Peyer's patch (tissue), 4 donors: Measurements from ENCODE around the gene SLC37A3. TPM values are rescaled to one million over a fixed set of nuclear protein-coding genes. Genes with fewer than 3 reads are reported as not detected.
A peak's percentile ranks its signal among the peaks of the same experiment; 100 is the strongest.
"Not testable (repeated sequence)": the region's sequence is repeated elsewhere in the genome, so short reads cannot be mapped to it uniquely, and the experiment has no call there.

Experiments
- DNase-seq, 3 donors: peaks; one replicate each; pipeline ENCODE4 v3.0.0-alpha.2; 2017 to 2019
- H3K27ac ChIP-seq, 4 donors: fragments of 200-600 bp; sonication (generic); one replicate each; pipeline ENCODE4 v1.5.1; 2016 to 2019
- H3K27me3 ChIP-seq, 2 donors: fragments of 200-600 bp; sonication (generic); one replicate each; pipeline ENCODE4 v1.5.1; 2019
- H3K36me3 ChIP-seq, 3 donors: fragments of 200-600 bp; sonication (generic); one replicate each; pipeline ENCODE4 v1.5.1; 2016 to 2019
- H3K4me1 ChIP-seq, 4 donors: fragments of 200-600 bp; sonication (generic); one replicate each; pipeline ENCODE4 v1.5.1; 2016 to 2019
- H3K4me3 ChIP-seq, 4 donors: fragments of 200-600 bp; sonication (generic); 1 replicate in 3 of 4; 2 replicates in 1 of 4; pipeline ENCODE4 v1.5.1; 2016 to 2019; ENCODE audit warnings: mild to moderate bottlenecking in 1 of 4
- H3K9me3 ChIP-seq, 4 donors: fragments of 200-600 bp; sonication (generic); one replicate each; pipeline ENCODE4 v1.5.1; 2016 to 2019; ENCODE audit warnings: mild to moderate bottlenecking in 1 of 4
- POLR2A ChIP-seq, 2 donors: fragments of 450-650 bp; IDR thresholded peaks; one replicate each; pipeline ENCODE4 v1.5.1; 2017; ENCODE audit warnings: antibody characterized with exemption in 2 of 2, mild to moderate bottlenecking in 2 of 2, moderate library complexity in 2 of 2
- total RNA-seq, 4 donors: library from RNA; depleted of rRNA; stranded (reverse); fragments of >200 nt; gene quantifications; one replicate each; pipeline ENCODE4 v1.1.0, GENCODE V29; 2016
- TF ChIP-seq, protein P1 (sequence below), 6 experiments: fragments of 450-650 bp in 4 of 6; fragments of 200-600 bp in 2 of 6; sonication (generic) in 1 of 6; IDR thresholded peaks; one replicate each; pipeline ENCODE4 v1.5.1; 2017 to 2019; ENCODE audit warnings: antibody characterized with exemption in 6 of 6, mild to moderate bottlenecking in 3 of 6, moderate library complexity in 1 of 6

Gene SLC37A3
- total RNA-seq, 4 donors from 2014 or later, result 45.4 to 124 (median 98.9) TPM

DNA sequence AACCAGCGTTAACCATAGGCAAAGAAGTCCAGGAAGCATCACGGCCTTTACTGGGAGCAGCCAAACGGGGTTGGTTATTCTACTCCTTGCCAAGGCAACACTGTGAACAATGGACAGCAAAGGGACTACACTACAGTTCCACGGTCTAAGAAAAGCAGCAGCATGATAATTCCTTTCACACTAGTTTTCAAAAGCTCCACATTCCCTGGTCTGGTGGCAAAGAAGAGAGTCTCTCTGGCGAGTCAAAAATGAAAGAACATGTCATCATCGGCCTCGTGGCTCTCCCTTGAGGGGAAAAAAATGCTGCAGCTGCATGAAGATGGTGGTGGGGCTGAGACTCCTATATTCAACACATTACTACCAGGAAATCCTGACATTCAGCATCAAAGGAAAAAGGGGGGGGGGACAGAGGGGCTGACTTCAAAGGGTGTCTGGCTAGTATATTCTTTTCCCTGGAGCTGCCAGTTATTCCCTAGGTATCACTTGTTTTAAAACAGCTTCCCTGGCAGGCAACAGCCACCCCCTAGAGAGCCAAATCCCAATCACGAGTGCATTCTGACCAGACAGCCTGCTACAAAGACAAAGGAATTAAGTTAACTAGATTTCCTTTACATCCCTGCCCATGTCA, 49.1 kb downstream of the SLC37A3 start:
- H3K4me3 ChIP-seq, result no peak overlapping the region
- no peak for DNase-seq
- H3K9me3 ChIP-seq, result no peaks in the 10 kb centered on the region
- H3K4me1 ChIP-seq, result no peaks in the 10 kb centered on the region
- no peak overlapping the region for H3K27ac ChIP-seq
- H3K27me3 ChIP-seq, result no peaks in the 10 kb centered on the region
- no peak for TF ChIP-seq POLR2A (IDR thresholded peaks at IDR 0.05)
- TF ChIP-seq, protein P1, sequence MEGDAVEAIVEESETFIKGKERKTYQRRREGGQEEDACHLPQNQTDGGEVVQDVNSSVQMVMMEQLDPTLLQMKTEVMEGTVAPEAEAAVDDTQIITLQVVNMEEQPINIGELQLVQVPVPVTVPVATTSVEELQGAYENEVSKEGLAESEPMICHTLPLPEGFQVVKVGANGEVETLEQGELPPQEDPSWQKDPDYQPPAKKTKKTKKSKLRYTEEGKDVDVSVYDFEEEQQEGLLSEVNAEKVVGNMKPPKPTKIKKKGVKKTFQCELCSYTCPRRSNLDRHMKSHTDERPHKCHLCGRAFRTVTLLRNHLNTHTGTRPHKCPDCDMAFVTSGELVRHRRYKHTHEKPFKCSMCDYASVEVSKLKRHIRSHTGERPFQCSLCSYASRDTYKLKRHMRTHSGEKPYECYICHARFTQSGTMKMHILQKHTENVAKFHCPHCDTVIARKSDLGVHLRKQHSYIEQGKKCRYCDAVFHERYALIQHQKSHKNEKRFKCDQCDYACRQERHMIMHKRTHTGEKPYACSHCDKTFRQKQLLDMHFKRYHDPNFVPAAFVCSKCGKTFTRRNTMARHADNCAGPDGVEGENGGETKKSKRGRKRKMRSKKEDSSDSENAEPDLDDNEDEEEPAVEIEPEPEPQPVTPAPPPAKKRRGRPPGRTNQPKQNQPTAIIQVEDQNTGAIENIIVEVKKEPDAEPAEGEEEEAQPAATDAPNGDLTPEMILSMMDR (IDR thresholded peaks at IDR 0.05), result no peak
- peaks cover 0 to 45% (median 0%) of the 10 kb centered on the region in 3 donors for H3K36me3 ChIP-seq

DNA sequence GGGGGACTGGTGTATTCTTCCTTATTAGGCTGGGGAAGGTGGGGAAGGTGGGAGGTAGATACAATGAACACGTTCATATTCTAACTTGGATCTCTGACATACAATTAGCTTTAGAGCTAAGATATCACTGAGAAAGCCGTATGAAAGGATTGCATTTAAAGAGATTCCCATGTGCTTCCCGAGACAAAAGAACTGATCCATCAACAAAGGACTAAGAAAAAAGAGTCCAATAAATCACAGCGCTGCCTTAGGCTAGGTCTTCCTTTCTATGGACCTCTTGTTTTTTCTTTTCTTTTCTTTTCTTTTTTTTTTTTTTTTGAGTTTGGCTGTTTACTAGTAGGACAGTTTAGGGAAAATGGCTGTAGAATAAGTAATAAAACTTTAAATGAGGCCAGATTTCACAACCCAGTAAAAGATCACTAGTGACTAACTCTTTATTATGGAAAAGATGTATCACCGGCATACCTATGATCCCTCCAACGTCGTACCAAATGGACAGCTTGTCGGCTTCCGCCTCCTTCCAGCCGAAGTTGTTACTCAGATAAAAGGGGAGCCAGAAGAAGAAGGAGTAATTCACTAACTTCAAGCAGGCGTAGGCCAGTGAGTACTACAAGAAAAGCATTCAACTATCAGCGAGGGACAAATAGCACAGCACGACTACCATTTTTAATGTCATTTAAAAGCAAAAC, 50.0 kb downstream of the SLC37A3 start:
- no peak overlapping the region for H3K27ac ChIP-seq
- H3K36me3 ChIP-seq, result peaks cover 0 to 39% (median 0%) of the 10 kb centered on the region in 3 donors
- H3K27me3 ChIP-seq, result no peaks in the 10 kb centered on the region
- TF ChIP-seq, protein P1 (IDR thresholded peaks at IDR 0.05), result no peak
- TF ChIP-seq POLR2A (IDR thresholded peaks at IDR 0.05), result no peak
- H3K4me1 ChIP-seq, result no peaks in the 10 kb centered on the region
- DNase-seq, result no peak
- H3K9me3 ChIP-seq, result no peaks in the 10 kb centered on the region
- H3K4me3 ChIP-seq, result no peak overlapping the region

DNA sequence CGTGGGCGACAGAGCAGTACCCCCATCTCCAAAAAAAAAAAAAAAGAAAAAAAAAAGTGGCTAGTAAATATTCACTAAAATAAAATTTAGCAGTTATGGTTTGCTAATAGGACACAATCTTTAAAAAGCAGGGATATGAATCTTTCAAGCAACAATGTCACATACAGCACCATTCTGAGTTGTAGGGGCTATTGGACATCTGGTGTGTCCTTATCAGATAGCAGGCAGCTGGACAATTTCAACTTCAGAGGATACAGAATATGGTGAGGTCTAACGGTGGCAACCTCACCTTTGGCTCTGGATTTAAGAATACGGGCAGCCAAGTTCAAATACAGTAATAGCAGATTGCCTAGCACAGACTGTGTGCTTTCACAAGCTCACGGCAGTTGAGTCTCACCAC, 51.1 kb downstream of the SLC37A3 start:
- H3K36me3 ChIP-seq, result peaks cover 0 to 41% (median 0%) of the 10 kb centered on the region in 3 donors
- no peaks in the 10 kb centered on the region for H3K27me3 ChIP-seq
- H3K4me1 ChIP-seq, result no peaks in the 10 kb centered on the region
- DNase-seq, result no peak
- H3K27ac ChIP-seq, result no peak overlapping the region
- H3K9me3 ChIP-seq, result no peaks in the 10 kb centered on the region
- no peak overlapping the region for H3K4me3 ChIP-seq
- TF ChIP-seq, protein P1 (IDR thresholded peaks at IDR 0.05), result no peak
- no peak for TF ChIP-seq POLR2A (IDR thresholded peaks at IDR 0.05)

DNA sequence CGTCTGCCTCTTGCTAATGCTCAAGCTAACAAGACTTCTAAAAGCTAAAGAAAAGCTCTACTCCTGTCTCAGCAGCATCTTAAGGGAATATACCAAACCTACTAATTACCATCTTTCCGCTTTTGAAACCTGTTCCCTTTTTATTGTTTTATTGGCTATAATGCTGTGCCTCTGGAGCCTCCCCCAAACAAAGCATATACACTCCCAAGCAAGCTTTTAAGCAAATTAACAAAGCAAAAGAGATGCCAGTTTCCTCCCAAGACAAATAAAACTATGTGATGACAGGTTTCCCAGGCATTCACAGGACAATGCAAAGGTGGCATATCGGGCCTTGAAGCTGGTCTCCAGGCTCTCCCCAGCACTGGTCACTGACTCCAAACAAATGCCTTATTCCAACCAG, 52.9 kb downstream of the SLC37A3 start:
- TF ChIP-seq POLR2A (IDR thresholded peaks at IDR 0.05), result no peak
- DNase-seq, result no peak
- H3K4me3 ChIP-seq, result no peak overlapping the region
- H3K36me3 ChIP-seq, result peaks cover 0 to 41% (median 0%) of the 10 kb centered on the region in 3 donors
- H3K27me3 ChIP-seq, result no peaks in the 10 kb centered on the region
- H3K9me3 ChIP-seq, result no peaks in the 10 kb centered on the region
- H3K4me1 ChIP-seq, result no peaks in the 10 kb centered on the region
- no peak overlapping the region for H3K27ac ChIP-seq

DNA sequence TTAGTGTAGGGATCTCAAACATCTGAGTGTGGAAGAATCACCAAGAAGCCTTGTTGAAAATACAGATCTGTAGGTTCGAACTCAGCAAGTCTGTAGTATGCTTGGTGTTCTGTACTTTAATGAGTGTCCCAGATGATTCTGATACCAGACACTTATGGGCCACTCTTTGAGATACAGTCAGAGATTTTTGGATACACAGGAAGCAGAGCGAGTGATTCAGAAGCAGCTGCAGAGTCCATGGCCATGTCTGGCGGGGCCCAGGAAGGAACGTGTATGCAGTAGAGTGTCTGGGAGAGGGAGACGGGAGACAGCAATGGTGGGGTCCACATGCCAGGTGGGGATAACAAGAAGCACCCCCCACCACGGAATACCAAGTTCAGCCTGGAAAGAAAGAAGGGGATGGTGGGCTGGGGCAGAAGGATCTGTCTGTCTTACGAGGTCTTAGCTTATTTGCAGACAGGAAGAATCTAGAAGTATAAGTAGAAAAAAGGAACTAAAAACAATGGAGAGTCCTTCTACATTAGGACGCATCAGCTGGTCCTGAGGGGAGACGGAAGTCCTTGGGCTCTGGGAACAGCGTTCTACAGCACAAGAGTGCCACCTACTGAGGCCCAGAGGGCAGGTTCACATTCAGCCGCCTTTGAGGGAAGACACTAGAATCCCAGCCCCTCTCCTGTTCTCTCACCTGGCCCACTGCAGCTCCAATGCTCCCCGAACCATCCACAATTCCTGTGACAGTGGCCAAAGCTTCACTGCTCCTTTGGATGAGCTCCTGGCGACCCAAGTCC, 55.4 kb downstream of the SLC37A3 start:
- H3K4me1 ChIP-seq, result no peaks in the 10 kb centered on the region
- TF ChIP-seq POLR2A (IDR thresholded peaks at IDR 0.05), result no peak
- TF ChIP-seq, protein P1 (IDR thresholded peaks at IDR 0.05), result peak in 4 of 6 experiments; percentile 38 to 64 (median 58)
- no peaks in the 10 kb centered on the region for H3K27me3 ChIP-seq
- peaks cover 0 to 48% (median 0%) of the 10 kb centered on the region in 3 donors for H3K36me3 ChIP-seq
- H3K4me3 ChIP-seq, result no peak overlapping the region
- DNase-seq, result peak in 2 of 3 donors; percentile 56 to 67
- no peaks in the 10 kb centered on the region for H3K9me3 ChIP-seq
- H3K27ac ChIP-seq, result no peak overlapping the region

DNA sequence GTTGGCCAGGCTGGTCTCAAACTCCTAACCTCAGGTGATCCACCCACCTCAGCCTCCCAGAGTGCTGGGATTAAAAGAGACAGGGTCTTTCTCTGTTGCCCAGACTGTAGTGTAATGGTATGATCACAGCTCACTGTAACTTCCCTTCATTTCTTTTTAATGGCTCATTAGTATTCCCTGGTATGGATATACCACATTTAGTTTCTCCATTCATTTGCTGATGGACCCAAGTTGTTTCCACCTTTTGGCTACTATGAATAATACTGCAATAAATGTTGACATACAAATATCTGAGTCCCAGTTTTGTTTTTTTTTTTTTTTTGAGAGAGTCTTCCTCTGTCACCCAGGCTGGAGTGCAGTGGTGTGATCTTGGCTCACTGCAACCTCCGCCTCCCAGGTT, 59.4 kb downstream of the SLC37A3 start:
- not testable (repeated sequence) for H3K4me1 ChIP-seq, H3K27me3 ChIP-seq, H3K9me3 ChIP-seq, DNase-seq, H3K4me3 ChIP-seq, H3K27ac ChIP-seq
- H3K36me3 ChIP-seq, result peaks cover 0 to 58% (median 0%) of the 10 kb centered on the region in 3 donors
